Measurements from ENCODE around the gene LEKR1. TPM values are rescaled to one million over a fixed set of nuclear protein-coding genes. Genes with fewer than 3 reads are reported as not detected.

The LEKR1 gene
- total and polyA plus RNA-seq, 8 donors = 0.76 to 3.8 (median 2.1) TPM

DNA sequence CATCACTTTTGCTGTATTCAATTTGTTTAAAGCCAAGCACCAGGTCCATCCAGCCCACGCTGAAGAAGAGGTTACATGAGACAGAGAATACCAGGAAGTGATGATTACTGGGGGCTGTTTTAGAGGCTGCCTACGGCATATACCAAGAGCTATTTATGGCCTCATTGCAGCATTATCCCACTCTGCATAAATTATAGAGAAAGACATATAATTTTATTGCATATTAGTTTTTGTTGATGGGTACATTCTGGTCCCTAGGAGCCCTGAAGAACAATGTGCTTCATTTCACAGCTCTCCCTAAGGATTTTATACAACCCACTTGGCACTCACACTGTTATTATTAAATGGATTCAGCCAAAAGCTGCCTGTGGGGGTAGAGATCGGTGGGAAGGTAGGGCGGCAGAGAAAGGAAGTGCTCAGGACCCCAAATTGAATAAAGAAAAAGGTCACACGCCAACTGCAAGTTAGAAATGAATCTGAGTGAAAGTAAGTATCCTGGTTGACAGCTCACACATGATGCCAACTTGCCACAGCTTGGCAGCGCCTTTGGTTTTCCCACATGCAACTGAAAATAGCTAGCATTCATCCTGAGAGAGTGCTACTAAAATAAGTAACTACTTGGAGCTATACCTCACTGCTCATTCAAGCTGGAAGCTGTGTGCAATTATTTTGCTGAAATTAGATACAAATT, 260.1 kb downstream of the LEKR1 start:
- H3K27ac ChIP-seq = no peak overlapping the region

DNA sequence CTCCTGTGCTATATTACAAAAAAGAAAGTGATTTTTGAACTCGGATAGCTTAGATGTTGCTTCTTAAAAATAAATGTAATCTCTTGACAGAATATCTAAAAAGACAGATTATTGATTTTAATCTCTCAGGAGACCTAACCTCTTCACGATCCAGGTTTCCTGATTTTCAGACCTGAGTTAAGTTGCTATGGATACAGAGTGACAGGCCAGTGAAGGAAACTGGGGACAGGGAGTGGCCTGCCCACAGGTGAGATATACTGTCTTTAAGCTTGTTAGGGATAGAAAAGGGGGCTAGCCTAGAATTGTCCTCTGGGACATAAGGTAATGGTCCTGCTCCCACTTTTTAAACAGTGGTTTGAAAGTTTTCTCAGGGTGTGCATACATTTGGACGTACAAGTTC, 260.6 kb downstream of the LEKR1 start:
- Histone ChIP-seq H3K36me3 (no peaks in the 10 kb centered on the region), H3K4me3 (no peak overlapping the region), H3K27ac (peak overlapping the region in 1 of 2 donors; percentile 98), H3K9me3 (no peaks in the 10 kb centered on the region), H3K27me3 (no peaks in the 10 kb centered on the region), H3K4me1 (peaks cover 32 to 40% of the 10 kb centered on the region in 2 donors)
- ATAC-seq (no peak), DNase-seq (no peak)
- TF ChIP-seq, protein P1, sequence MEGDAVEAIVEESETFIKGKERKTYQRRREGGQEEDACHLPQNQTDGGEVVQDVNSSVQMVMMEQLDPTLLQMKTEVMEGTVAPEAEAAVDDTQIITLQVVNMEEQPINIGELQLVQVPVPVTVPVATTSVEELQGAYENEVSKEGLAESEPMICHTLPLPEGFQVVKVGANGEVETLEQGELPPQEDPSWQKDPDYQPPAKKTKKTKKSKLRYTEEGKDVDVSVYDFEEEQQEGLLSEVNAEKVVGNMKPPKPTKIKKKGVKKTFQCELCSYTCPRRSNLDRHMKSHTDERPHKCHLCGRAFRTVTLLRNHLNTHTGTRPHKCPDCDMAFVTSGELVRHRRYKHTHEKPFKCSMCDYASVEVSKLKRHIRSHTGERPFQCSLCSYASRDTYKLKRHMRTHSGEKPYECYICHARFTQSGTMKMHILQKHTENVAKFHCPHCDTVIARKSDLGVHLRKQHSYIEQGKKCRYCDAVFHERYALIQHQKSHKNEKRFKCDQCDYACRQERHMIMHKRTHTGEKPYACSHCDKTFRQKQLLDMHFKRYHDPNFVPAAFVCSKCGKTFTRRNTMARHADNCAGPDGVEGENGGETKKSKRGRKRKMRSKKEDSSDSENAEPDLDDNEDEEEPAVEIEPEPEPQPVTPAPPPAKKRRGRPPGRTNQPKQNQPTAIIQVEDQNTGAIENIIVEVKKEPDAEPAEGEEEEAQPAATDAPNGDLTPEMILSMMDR (IDR thresholded peaks at IDR 0.05) = no peak
- intact Hi-C loops (cut with DNase I) = loop anchor here in 1 of 2 donors (10.0 kb wide), 2 partner anchors 412 to 532 kb away; partner anchors contain the start of genes SSR3 and TIPARP

More for the DNA sequence above, 260.1 kb downstream of the LEKR1 start:
- TF ChIP-seq, protein P1 (IDR thresholded peaks at IDR 0.05) = no peak
- Histone ChIP-seq H3K27me3 (no peaks in the 10 kb centered on the region), H3K4me1 (peaks cover 27 to 44% of the 10 kb centered on the region in 2 donors), H3K4me3 (no peak overlapping the region), H3K9me3 (no peaks in the 10 kb centered on the region), H3K36me3 (no peaks in the 10 kb centered on the region)
- intact Hi-C loops (cut with DNase I) = loop anchor here in 1 of 2 donors (10.0 kb wide), 2 partner anchors 411 to 531 kb away; partner anchors contain the start of genes SSR3 and TIPARP
- no peak for ATAC-seq
- DNase-seq = no peak

DNA sequence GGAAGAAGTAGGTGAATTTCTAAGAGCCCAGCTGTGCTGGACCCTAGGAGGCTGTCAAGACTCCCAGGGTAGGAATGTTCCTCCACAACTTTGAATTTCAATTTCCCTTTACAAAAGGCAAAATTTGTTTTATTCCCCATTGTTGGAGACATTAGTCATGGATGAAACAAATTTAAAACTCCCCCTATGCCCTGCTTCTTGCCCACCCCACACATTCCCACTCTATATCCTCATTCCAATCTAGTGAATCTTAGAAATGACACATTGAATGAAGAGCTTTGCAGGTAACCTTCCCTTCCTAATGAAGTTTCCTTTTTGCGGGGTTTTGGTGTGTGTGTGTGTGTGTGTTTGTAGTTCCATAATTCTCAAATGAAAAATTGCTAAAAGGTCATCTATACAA, 261.2 kb downstream of the LEKR1 start:
- Histone ChIP-seq H3K27me3 (no peaks in the 10 kb centered on the region), H3K36me3 (no peaks in the 10 kb centered on the region), H3K27ac (peak overlapping the region; percentile 98 to 100), H3K9me3 (no peaks in the 10 kb centered on the region), H3K4me1 (peaks cover 34 to 37% of the 10 kb centered on the region in 2 donors), H3K4me3 (no peak overlapping the region)
- DNase-seq = no peak
- no peak for ATAC-seq
- intact Hi-C loops (cut with DNase I) = loop anchor here in 1 of 2 donors (10.0 kb wide), 2 partner anchors 413 to 533 kb away; partner anchors contain the start of genes SSR3 and TIPARP
- TF ChIP-seq, protein P1 (IDR thresholded peaks at IDR 0.05) = no peak

DNA sequence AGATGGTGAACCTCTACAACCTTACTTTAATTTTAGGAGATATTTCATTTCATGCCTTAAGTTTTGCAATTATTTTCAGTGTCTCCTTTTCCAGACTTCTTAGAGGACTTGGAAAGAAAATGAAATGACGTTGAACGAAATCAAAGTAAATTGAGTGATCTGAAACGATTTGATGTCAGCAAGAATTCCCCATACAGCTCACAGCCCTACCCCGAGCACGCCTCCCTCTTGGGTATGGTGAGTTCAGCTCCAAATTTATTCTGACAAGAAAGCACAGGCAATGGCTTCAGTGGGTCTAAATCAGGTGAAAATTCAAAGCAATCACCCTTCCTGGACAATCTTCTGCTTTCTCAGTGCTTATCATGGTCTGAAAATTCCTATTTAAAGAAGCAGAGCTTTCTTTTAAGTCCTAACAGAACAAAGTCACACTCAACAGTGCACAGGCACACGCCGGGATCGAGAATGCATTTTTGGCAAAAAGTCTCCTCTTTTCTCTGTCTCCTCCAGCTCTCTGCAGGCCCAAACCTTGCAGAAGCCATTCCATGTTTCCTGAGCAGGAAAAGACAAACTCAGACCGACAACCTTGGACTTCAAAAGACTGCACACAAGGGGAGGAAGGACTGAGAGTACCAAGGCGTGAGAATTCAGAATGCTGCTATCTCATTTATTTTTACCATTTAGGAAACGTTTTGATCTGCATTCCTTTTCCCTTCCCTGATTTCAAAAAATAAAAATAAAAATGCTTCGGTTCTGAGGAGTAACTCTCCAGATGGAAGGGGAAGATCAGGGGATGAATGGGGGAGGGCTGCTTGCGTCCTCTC, 261.8 kb downstream of the LEKR1 start:
- no peaks in the 10 kb centered on the region for H3K27me3 ChIP-seq
- no peaks in the 10 kb centered on the region for H3K9me3 ChIP-seq
- H3K27ac ChIP-seq = peak overlapping the region; percentile 98 to 100
- H3K4me3 ChIP-seq = peak overlapping the region; percentile 53 to 63
- DNase-seq = peak in 1 of 4 donors; percentile 34
- TF ChIP-seq, protein P1 (IDR thresholded peaks at IDR 0.05) = no peak
- ATAC-seq = no peak
- H3K4me1 ChIP-seq = peaks cover 34 to 37% of the 10 kb centered on the region in 2 donors
- no peaks in the 10 kb centered on the region for H3K36me3 ChIP-seq
- intact Hi-C loops (cut with DNase I) = loop anchor here in 1 of 2 donors (10.0 kb wide), 2 partner anchors 413 to 533 kb away; partner anchors contain the start of genes SSR3 and TIPARP

All from left lung (tissue), 10 donors.